NB4 (cell line): ENCODE measurements around the gene FBXO44.

ENCODE experiments used
- DNase-seq: peaks from one replicate; pipeline ENCODE4 v3.0.0; 2010; ENCODE audit warnings: low read depth
- H3K4me3 ChIP-seq: one replicate; pipeline ENCODE4 v1.5.1; 2011; ENCODE audit warnings: mild to moderate bottlenecking, low read depth, low read length, moderate library complexity
- MYC ChIP-seq: IDR thresholded peaks from 2 replicates; pipeline ENCODE4 v1.6.1; 2011; ENCODE audit warnings: low read depth, low read length
- POLR2A ChIP-seq: IDR thresholded peaks from 2 replicates; pipeline ENCODE4 v1.6.1; 2011; ENCODE audit warnings: mild to moderate bottlenecking; ENCODE audit not compliant: insufficient read length; ENCODE audit errors: extremely low read depth
- TF ChIP-seq, protein P1 (sequence below): IDR thresholded peaks from 2 replicates; pipeline ENCODE4 v1.6.1; 2011; ENCODE audit warnings: low read depth, low read length
- TF ChIP-seq, protein P2 (sequence below): IDR thresholded peaks from one replicate; pipeline ENCODE4 v1.5.1; 2012; ENCODE audit warnings: low read depth, low read length

FBXO44 gene

DNA sequence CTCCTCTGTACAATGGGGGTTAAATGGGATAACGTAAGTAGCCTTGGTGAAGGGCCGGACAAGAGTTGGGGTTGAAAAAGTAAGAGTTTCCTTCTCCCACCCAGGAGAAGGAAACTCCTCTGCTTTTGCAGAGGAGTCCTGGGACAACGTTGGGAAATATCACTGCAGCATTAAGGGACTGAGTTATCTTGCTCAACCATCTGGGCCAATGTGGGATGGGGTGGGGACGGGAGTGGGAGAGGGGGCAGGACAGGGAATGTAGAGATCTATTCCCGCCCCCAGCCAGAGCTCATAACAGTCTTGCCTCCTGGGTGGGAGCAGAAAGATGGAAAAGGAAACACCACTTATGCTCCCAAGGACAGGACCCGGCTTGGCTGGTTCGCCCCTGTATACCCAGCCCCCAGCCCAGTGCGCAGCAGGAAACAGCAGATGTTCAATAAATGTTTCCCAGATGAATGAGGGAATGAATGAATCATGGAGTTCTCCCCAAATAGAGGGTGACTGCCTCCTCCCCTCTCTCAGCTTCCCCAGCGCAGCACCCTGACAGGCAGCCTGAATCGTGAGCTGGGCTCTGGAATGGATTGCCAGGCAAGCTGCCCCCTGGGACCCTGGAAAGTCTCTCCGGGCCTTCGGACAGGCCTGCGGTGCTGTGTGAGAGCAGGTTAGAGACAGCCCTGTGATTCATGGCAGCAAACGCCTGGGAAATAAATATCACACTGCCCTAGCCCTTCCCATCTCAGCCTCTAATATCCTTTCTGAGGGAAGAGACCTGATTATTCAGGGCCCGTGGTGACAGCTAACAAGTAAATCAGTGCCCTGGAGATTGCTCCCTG lies 25.3 kb upstream of the FBXO44 start:
- DNase-seq, result no peak
- TF ChIP-seq, protein P1, sequence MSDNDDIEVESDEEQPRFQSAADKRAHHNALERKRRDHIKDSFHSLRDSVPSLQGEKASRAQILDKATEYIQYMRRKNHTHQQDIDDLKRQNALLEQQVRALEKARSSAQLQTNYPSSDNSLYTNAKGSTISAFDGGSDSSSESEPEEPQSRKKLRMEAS, result no peak
- TF ChIP-seq POLR2A, result no peak
- TF ChIP-seq, protein P2, sequence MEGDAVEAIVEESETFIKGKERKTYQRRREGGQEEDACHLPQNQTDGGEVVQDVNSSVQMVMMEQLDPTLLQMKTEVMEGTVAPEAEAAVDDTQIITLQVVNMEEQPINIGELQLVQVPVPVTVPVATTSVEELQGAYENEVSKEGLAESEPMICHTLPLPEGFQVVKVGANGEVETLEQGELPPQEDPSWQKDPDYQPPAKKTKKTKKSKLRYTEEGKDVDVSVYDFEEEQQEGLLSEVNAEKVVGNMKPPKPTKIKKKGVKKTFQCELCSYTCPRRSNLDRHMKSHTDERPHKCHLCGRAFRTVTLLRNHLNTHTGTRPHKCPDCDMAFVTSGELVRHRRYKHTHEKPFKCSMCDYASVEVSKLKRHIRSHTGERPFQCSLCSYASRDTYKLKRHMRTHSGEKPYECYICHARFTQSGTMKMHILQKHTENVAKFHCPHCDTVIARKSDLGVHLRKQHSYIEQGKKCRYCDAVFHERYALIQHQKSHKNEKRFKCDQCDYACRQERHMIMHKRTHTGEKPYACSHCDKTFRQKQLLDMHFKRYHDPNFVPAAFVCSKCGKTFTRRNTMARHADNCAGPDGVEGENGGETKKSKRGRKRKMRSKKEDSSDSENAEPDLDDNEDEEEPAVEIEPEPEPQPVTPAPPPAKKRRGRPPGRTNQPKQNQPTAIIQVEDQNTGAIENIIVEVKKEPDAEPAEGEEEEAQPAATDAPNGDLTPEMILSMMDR, result no peak

DNA sequence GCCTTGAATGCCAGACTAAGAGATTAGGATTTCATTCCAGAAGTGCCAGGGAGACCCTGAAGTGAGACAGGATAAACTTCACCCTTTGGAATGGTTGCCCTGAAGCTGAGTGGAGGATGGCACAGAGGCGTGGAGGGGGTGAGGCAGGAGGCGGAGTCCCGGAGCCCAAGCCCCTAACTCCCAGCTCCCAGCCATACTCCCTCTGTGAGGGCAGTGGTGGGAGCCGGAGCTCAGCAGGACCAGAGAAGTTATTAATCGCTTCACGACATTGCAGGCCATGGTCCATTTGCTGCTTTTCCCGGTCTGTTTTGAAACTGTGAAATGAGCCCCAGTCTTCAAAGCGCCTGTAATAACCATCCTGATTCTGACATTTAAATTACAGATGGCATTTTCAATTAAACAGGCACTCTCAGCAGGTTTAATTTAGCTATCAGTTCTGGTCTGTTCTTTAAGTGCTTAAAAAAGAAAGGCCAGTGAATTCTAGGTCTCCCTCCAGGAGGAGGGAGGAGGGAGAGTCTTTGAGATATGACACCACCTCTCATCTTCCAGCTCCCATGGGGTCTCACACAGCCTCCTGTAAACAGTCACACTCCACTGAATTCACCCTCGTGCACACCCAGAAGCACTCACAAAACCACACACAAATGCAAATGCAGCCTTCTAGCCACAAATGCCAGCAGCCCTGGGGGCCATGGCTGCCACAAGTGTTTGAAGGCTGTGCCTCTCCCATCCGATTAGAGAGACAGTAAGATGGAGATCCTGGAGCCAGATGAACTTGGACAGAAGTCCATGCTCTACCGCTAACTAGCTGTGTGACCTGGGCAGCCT lies 20.1 kb upstream of the FBXO44 start:
- no peak for DNase-seq
- no peak overlapping the region for H3K4me3 ChIP-seq
- TF ChIP-seq MYC (no peak), POLR2A (no peak)
- TF ChIP-seq, protein P2, result no peak
- TF ChIP-seq, protein P1, result no peak

More for the DNA sequence above, 25.3 kb upstream of the FBXO44 start:
- H3K4me3 ChIP-seq, result no peak overlapping the region

DNA sequence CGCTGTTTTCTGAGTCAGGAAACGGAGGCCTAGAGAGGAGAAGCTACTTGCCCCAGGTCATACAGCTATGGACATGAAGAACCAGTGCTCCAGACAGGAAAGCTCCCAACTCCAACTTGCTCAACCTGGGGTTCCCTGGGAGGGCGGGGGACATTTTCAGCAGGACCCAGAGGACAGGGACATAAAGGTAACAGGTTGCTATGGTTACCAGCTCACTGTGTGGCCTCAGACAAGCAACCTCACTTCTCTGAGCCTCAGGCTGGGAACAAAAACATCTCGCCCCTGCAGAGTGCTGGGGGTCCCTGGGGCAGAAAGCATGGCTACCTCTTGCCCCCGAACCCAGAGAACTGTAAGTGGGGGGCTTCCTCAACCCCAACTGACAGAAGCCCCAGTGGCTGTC lies 16.6 kb upstream of the FBXO44 start:
- no peak for TF ChIP-seq POLR2A
- TF ChIP-seq, protein P2, result no peak
- TF ChIP-seq, protein P1, result no peak
- no peak for TF ChIP-seq MYC
- no peak overlapping the region for H3K4me3 ChIP-seq
- no peak for DNase-seq

DNA sequence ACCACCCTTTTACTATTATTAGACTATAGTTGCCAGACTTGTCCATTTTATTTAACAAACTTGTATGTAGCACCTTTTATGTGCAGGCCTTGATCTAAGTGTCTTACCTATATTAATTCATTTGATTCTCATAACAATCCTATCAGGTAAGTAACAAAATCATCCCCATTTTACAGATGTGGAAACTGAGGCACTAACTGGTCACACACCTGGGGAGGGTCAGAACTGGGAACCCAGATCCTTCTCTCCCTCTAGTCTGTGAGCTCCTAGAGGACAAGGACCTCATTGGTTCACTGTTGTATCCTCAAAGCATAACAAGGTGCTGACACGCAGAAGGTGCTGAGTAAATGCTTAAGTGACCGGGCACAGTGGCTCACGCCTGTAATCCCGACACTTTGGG lies 15.3 kb upstream of the FBXO44 start:
- H3K4me3 ChIP-seq, result no peak overlapping the region
- TF ChIP-seq, protein P2, result no peak
- TF ChIP-seq, protein P1, result no peak
- no peak for TF ChIP-seq POLR2A
- no peak for TF ChIP-seq MYC
- no peak for DNase-seq

DNA sequence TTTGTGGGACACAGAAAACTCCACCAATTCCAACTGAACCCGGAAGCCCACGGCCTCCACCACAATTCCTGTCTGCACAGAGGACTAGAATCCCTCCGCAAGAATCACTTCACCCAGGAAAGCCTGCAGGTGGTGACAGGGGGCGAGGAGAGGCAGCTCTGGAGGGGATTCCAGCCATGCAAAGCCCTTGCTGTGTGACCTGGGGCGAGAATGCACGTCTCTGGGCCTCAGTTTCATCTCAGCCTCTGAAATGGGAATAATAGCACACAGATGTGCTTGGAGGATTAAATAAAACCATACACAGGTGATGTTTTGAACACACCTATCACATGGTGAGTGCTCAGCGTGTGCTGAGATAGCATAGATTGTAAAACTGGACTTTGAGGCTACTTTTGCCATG lies 14.6 kb upstream of the FBXO44 start:
- H3K4me3 ChIP-seq, result no peak overlapping the region
- TF ChIP-seq, protein P2, result no peak
- TF ChIP-seq, protein P1, result no peak
- TF ChIP-seq MYC (no peak), POLR2A (no peak)
- DNase-seq, result no peak
